ENCODE data around the gene CDH15.

The CDH15 gene

GRCh38 chr16:89141884-89142267, 29.7 kb upstream of the CDH15 start:
- no peaks in the 10 kb centered on the region for H3K4me1 ChIP-seq (ENCODE audit: control insufficient read depth in 1 of 2, insufficient read depth in 2 of 2, low read length in 2 of 2)
- H3K27ac ChIP-seq (ENCODE audit: low read length) = no peak overlapping the region
- no peaks in the 10 kb centered on the region for H3K27me3 ChIP-seq (ENCODE audit: low read depth, low read length)
- no peaks in the 10 kb centered on the region for H3K9me3 ChIP-seq (ENCODE audit: control insufficient read depth in 1 of 2, low read length in 2 of 2)
- H3K36me3 ChIP-seq (ENCODE audit: control insufficient read depth in 1 of 2, insufficient read depth in 2 of 2, low read length in 2 of 2) = peaks cover 24 to 66% of the 10 kb centered on the region in 2 donors
- no peak overlapping the region for H3K4me3 ChIP-seq (ENCODE audit: low read depth in 1 of 2, low read length in 2 of 2)

DNA sequence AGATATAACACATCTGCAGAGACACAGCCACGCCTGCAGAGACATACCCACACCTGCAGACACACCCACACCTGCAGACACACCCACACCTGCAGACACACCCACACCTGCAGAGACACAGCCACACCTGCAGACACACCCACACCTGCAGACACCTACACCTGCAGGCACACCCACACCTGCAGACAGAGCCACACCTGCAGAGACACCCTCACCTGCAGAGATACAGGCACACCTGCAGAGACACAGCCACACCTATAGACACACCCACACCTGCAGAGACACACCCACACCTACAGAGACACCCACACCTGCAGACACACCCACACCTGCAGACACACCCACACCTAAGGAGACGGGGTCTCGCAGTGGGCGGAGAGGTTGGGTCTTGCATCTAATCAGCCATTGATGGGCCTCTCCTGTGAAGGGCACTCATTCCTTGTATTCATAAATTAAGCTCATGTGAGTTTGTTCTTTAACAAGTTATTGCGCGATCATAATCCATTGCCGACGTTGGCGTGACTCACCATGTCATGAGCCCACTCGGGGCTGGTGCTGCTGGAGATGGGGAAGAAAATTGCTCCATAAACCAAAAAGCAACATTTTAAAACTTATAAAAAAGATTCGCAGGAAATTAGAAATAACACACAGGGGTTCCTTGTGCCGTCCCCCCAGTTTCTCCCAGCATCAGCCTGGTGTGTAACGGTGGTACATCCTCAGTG, 28.9 kb upstream of the CDH15 start:
- H3K27ac ChIP-seq (ENCODE audit: low read length) = no peak overlapping the region
- H3K4me1 ChIP-seq (ENCODE audit: control insufficient read depth in 1 of 2, insufficient read depth in 2 of 2, low read length in 2 of 2) = no peaks in the 10 kb centered on the region
- H3K9me3 ChIP-seq (ENCODE audit: control insufficient read depth in 1 of 2, low read length in 2 of 2) = no peaks in the 10 kb centered on the region
- no peaks in the 10 kb centered on the region for H3K27me3 ChIP-seq (ENCODE audit: low read depth, low read length)
- H3K36me3 ChIP-seq (ENCODE audit: control insufficient read depth in 1 of 2, insufficient read depth in 2 of 2, low read length in 2 of 2) = peaks cover 24 to 64% of the 10 kb centered on the region in 2 donors
- H3K4me3 ChIP-seq (ENCODE audit: low read depth in 1 of 2, low read length in 2 of 2) = no peak overlapping the region

- H3K27ac ChIP-seq (ENCODE audit: low read length) = no peak overlapping the region
- H3K36me3 ChIP-seq (ENCODE audit: control insufficient read depth in 1 of 2, insufficient read depth in 2 of 2, low read length in 2 of 2) = peaks cover 24 to 62% of the 10 kb centered on the region in 2 donors
- no peaks in the 10 kb centered on the region for H3K9me3 ChIP-seq (ENCODE audit: control insufficient read depth in 1 of 2, low read length in 2 of 2)
- no peaks in the 10 kb centered on the region for H3K4me1 ChIP-seq (ENCODE audit: control insufficient read depth in 1 of 2, insufficient read depth in 2 of 2, low read length in 2 of 2)
- no peak overlapping the region for H3K4me3 ChIP-seq (ENCODE audit: low read depth in 1 of 2, low read length in 2 of 2)
- no peaks in the 10 kb centered on the region for H3K27me3 ChIP-seq (ENCODE audit: low read depth, low read length)
Observed at GRCh38 chr16:89143201-89143741, 28.3 kb upstream of the CDH15 start.

DNA sequence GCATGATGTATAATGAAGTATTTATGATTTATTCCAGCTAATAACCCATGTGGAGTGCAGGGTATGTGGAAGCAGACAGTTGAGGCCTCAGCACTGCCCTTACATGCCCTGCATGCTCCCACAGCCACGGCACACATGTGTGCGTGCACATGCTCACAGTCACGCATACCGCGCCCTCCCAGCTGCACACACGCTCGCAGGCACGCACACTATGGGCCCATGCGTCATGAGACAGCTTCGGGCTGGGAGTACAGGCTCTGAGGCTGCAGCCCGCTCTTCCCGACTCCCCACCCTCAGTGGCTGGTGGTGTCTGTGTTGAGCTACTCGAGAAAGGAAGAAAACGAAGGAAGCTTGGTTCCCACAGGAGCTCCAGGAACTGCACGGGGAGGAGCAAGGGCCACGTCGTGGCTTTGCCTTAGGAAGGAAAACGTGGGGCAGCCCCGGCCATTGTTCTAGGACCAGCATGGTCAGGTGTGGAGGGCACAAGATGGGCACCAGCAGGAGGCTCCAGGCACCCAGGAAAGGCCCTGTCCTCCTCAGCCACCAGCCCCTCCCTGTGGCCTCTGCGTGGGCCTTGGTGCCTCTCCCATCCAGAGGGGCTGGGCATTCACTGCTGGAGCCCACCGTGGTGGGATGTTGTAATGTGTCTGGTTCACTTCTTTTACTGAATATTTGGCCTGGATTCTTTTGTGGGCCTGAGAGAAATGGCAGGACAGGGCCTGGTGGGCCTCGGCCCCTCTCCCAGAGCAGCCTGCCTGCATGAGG, 27.5 kb upstream of the CDH15 start:
- H3K36me3 ChIP-seq (ENCODE audit: control insufficient read depth in 1 of 2, insufficient read depth in 2 of 2, low read length in 2 of 2) = peaks cover 24 to 65% of the 10 kb centered on the region in 2 donors
- H3K4me1 ChIP-seq (ENCODE audit: control insufficient read depth in 1 of 2, insufficient read depth in 2 of 2, low read length in 2 of 2) = no peaks in the 10 kb centered on the region
- H3K27me3 ChIP-seq (ENCODE audit: low read depth, low read length) = no peaks in the 10 kb centered on the region
- no peak overlapping the region for H3K27ac ChIP-seq (ENCODE audit: low read length)
- no peaks in the 10 kb centered on the region for H3K9me3 ChIP-seq (ENCODE audit: control insufficient read depth in 1 of 2, low read length in 2 of 2)
- no peak overlapping the region for H3K4me3 ChIP-seq (ENCODE audit: low read depth in 1 of 2, low read length in 2 of 2)

DNA sequence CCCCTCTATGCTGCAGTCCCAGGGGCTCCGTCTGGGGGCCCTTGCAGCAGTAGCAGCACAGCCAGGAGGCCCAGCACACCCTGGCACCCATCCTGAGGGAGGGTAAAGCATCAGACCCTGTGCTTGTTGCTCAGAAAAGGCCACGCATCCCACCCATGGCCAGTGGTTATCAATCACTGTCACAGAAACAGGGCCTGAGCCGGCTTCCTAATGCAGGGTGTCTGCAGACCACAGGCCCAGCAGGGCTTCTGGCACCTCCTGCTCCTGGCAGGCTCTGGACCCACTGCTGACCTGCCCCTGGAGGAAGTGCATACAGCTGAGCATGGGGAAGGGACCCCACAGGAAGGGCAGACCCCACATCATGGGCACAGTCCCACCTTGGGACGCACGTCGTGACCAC, 26.9 kb upstream of the CDH15 start:
- Histone ChIP-seq H3K27me3 (ENCODE audit: low read depth, low read length) (no peaks in the 10 kb centered on the region), H3K4me1 (ENCODE audit: control insufficient read depth in 1 of 2, insufficient read depth in 2 of 2, low read length in 2 of 2) (no peaks in the 10 kb centered on the region), H3K36me3 (ENCODE audit: control insufficient read depth in 1 of 2, insufficient read depth in 2 of 2, low read length in 2 of 2) (peaks cover 24 to 69% of the 10 kb centered on the region in 2 donors), H3K4me3 (ENCODE audit: low read depth in 1 of 2, low read length in 2 of 2) (no peak overlapping the region), H3K27ac (ENCODE audit: low read length) (no peak overlapping the region), H3K9me3 (ENCODE audit: control insufficient read depth in 1 of 2, low read length in 2 of 2) (peaks cover 0 to 3% of the 10 kb centered on the region in 2 donors)

DNA sequence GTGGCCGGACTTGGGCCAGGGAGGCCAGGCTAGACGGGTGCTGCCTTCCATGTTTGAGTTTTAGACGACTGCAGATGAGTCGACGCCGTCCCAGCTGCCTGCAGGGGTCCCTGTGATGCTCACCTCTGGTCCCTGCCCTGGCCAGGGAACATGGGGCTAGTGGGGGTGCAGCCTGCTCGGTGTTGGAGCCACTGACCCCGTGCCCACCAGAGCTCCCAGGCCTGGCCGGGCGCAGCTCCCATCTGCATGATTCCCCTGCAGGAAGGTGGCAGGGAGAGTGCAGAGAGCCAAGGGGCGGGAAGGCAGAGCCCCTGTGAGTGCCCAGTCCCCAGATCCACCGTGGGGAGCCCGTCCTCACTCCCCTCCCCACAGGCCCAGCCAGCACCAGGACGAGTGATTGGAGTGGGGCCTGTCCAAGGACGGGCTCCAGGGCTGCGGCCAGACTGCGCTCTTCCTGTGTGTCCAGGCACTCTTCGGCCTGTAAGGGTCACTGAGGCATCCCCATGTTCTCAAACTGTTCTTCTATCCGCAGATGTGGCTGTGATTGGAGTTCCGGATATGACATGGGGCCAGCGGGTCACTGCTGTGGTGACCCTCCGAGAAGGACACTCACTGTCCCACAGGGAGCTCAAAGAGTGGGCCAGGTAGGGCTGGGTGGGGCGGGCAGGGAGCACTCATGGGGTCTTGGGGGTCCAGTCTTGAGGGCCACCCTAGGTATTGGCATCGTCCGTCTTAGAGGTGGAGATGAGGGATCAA, 26.0 kb upstream of the CDH15 start:
- H3K4me1 ChIP-seq (ENCODE audit: control insufficient read depth in 1 of 2, insufficient read depth in 2 of 2, low read length in 2 of 2) = no peaks in the 10 kb centered on the region
- no peak overlapping the region for H3K27ac ChIP-seq (ENCODE audit: low read length)
- no peak overlapping the region for H3K4me3 ChIP-seq (ENCODE audit: low read depth in 1 of 2, low read length in 2 of 2)
- H3K27me3 ChIP-seq (ENCODE audit: low read depth, low read length) = no peaks in the 10 kb centered on the region
- H3K9me3 ChIP-seq (ENCODE audit: control insufficient read depth in 1 of 2, low read length in 2 of 2) = peaks cover 0 to 3% of the 10 kb centered on the region in 2 donors
- peaks cover 32 to 69% of the 10 kb centered on the region in 2 donors for H3K36me3 ChIP-seq (ENCODE audit: control insufficient read depth in 1 of 2, insufficient read depth in 2 of 2, low read length in 2 of 2)

GRCh38 chr16:89146211-89147005, 25.1 kb upstream of the CDH15 start:
- peaks cover 0 to 3% of the 10 kb centered on the region in 2 donors for H3K9me3 ChIP-seq (ENCODE audit: control insufficient read depth in 1 of 2, low read length in 2 of 2)
- no peaks in the 10 kb centered on the region for H3K27me3 ChIP-seq (ENCODE audit: low read depth, low read length)
- H3K4me3 ChIP-seq (ENCODE audit: low read depth in 1 of 2, low read length in 2 of 2) = no peak overlapping the region
- no peak overlapping the region for H3K27ac ChIP-seq (ENCODE audit: low read length)
- peaks cover 35 to 63% of the 10 kb centered on the region in 2 donors for H3K36me3 ChIP-seq (ENCODE audit: control insufficient read depth in 1 of 2, insufficient read depth in 2 of 2, low read length in 2 of 2)
- H3K4me1 ChIP-seq (ENCODE audit: control insufficient read depth in 1 of 2, insufficient read depth in 2 of 2, low read length in 2 of 2) = no peaks in the 10 kb centered on the region

DNA sequence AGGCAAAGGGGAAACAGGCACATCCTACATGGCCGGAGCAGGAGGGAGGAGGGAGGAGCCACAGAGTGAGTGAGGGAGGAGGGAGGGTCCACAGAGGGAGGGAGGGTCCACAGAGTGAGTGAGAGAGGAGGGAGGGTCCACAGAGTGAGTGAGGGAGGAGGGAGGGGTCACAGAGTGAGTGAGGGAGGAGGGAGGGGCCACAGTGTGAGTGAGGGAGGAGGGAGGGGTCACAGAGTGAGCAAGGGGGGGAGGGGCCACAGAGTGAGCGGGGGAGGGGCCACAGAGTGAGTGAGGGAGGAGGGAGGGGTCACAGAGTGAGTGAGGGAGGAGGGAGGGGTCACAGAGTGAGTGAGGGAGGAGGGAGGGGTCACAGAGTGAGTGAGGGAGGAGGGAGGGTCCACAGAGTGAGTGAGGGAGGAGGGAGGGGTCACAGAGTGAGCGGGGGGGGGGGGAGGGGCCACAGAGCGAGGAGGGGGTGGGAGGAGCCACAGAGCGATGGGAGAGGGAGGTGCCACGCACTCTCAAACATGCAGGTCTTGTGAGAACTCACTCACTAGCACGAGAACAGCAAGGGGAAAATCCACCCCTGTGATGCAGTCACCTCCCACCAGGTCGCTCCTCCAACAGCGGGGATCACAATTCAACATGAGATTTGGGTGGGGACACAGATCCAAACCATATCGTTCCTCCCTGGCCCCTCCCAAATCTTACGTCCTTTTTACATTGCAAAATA, 24.3 kb upstream of the CDH15 start:
- no peaks in the 10 kb centered on the region for H3K4me1 ChIP-seq (ENCODE audit: control insufficient read depth in 1 of 2, insufficient read depth in 2 of 2, low read length in 2 of 2)
- H3K4me3 ChIP-seq (ENCODE audit: low read depth in 1 of 2, low read length in 2 of 2) = no peak overlapping the region
- no peaks in the 10 kb centered on the region for H3K27me3 ChIP-seq (ENCODE audit: low read depth, low read length)
- peaks cover 35 to 67% of the 10 kb centered on the region in 2 donors for H3K36me3 ChIP-seq (ENCODE audit: control insufficient read depth in 1 of 2, insufficient read depth in 2 of 2, low read length in 2 of 2)
- no peak overlapping the region for H3K27ac ChIP-seq (ENCODE audit: low read length)
- H3K9me3 ChIP-seq (ENCODE audit: control insufficient read depth in 1 of 2, low read length in 2 of 2) = peaks cover 0 to 3% of the 10 kb centered on the region in 2 donors

- H3K4me1 ChIP-seq (ENCODE audit: control insufficient read depth in 1 of 2, insufficient read depth in 2 of 2, low read length in 2 of 2) = peaks cover 0 to 2% of the 10 kb centered on the region in 2 donors
- no peak overlapping the region for H3K4me3 ChIP-seq (ENCODE audit: low read depth in 1 of 2, low read length in 2 of 2)
- peaks cover 26 to 58% of the 10 kb centered on the region in 2 donors for H3K36me3 ChIP-seq (ENCODE audit: control insufficient read depth in 1 of 2, insufficient read depth in 2 of 2, low read length in 2 of 2)
- H3K27ac ChIP-seq (ENCODE audit: low read length) = no peak overlapping the region
- peaks cover 0 to 3% of the 10 kb centered on the region in 2 donors for H3K9me3 ChIP-seq (ENCODE audit: control insufficient read depth in 1 of 2, low read length in 2 of 2)
- H3K27me3 ChIP-seq (ENCODE audit: low read depth, low read length) = no peaks in the 10 kb centered on the region
Observed at GRCh38 chr16:89149386-89149785, 22.2 kb upstream of the CDH15 start.
